Thyroid gland (tissue), 4 donors: ENCODE results near the gene WDR86. TPM values are rescaled to one million over a fixed set of nuclear protein-coding genes. Genes with fewer than 3 reads are reported as not detected.
A peak's percentile ranks its signal among the peaks of the same experiment; 100 is the strongest.

Experiments
- DNase-seq, 2 donors: peaks; one replicate each; pipeline ENCODE4 v3.0.0-alpha.2; 2019
- H3K27ac ChIP-seq, 3 donors: fragments of 200-600 bp; sonication (generic); 1 replicate in 2 of 3; 2 replicates in 1 of 3; pipeline ENCODE4 v1.5.1; 2016 to 2019; ENCODE audit warnings: mild to moderate bottlenecking in 1 of 3, moderate library complexity in 1 of 3
- H3K27me3 ChIP-seq: fragments of 200-600 bp; sonication (generic); one replicate; pipeline ENCODE4 v1.5.1; 2019
- H3K36me3 ChIP-seq, 2 donors: fragments of 200-600 bp; sonication (generic); one replicate each; pipeline ENCODE4 v1.5.1; 2016 to 2019
- H3K4me1 ChIP-seq, 2 donors: fragments of 200-600 bp; sonication (generic); one replicate each; pipeline ENCODE4 v1.5.1; 2017 to 2019
- H3K4me3 ChIP-seq, 3 donors: fragments of 200-600 bp; sonication (generic); replicated peaks in 1 of 3; 1 replicate in 2 of 3; 2 replicates in 1 of 3; pipeline ENCODE4 v1.5.1; 2016; ENCODE audit warnings: mild to moderate bottlenecking in 1 of 3
- H3K9me3 ChIP-seq: fragments of 200-600 bp; sonication (generic); one replicate; pipeline ENCODE4 v1.5.1; 2017
- POLR2A ChIP-seq, 2 donors: fragments of 450-650 bp; IDR thresholded peaks; one replicate each; pipeline ENCODE4 v1.6.1; 2017; ENCODE audit warnings: antibody characterized with exemption in 2 of 2, mild to moderate bottlenecking in 2 of 2, moderate library complexity in 1 of 2
- WGBS, 2 donors: methylation state at CpG; one replicate each; pipeline ENCODE4 v1.1.5; 2017; 5-methylcytosine and 5-hydroxymethylcytosine counted together
- intact Hi-C: fragments of 100-400 bp; cut with DNase I; formaldehyde crosslinking; loops from one replicate; pipeline ENCODE4 v1.15.1; 2023
- total RNA-seq, 4 donors: library from RNA; depleted of rRNA; stranded (reverse); fragments of >200 nt; gene quantifications; one replicate each; pipeline ENCODE4 v1.2.3, GENCODE V29; 2016
- TF ChIP-seq, protein P1 (sequence below), 6 experiments: fragments of 200-600 bp in 3 of 6; fragments of 450-650 bp in 3 of 6; sonication (generic) in 3 of 6; IDR thresholded peaks; one replicate each; pipeline ENCODE4 v1.5.1; 2016 to 2019; ENCODE audit warnings: antibody characterized with exemption in 6 of 6, mild to moderate bottlenecking in 2 of 6, inconsistent platforms in 1 of 6, moderate library complexity in 1 of 6

The WDR86 gene
- total RNA-seq, 4 donors from 2014 or later, result 99.5 to 203 (median 142) TPM

DNA sequence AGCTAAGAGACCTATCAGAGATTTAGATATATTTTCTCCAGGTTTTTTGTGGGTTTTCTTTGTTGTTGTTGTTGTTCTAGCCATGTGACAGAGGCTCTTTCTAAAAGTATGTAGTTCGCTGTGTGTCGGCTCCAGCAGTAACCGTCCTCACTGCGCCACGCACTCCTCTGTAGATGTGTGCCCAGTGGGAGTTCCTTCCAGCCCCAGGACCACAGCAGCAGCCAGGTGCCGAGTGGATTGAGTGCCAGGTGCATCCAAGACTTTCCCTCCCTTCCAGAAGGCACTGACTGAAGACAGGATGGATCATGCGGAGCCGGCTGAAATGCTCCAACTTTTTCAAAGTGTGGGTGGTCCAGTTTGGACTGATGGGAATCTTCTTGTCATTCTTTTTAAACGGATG lies 31.8 kb downstream of the WDR86 start:
- WGBS, 2 donors, result 95 to 97% methylated on average over 9 of the region's 9 CpGs
- Histone ChIP-seq H3K4me1 (peaks cover 0 to 10% of the 10 kb centered on the region in 2 donors), H3K4me3 (no peak overlapping the region), H3K36me3 (peaks cover 27 to 34% of the 10 kb centered on the region in 2 donors), H3K9me3 (no peaks in the 10 kb centered on the region), H3K27ac (no peak overlapping the region), H3K27me3 (no peaks in the 10 kb centered on the region)
- DNase-seq, result no peak
- intact Hi-C loops, result no loop called here
- TF ChIP-seq POLR2A (IDR thresholded peaks at IDR 0.05), result no peak
- TF ChIP-seq, protein P1, sequence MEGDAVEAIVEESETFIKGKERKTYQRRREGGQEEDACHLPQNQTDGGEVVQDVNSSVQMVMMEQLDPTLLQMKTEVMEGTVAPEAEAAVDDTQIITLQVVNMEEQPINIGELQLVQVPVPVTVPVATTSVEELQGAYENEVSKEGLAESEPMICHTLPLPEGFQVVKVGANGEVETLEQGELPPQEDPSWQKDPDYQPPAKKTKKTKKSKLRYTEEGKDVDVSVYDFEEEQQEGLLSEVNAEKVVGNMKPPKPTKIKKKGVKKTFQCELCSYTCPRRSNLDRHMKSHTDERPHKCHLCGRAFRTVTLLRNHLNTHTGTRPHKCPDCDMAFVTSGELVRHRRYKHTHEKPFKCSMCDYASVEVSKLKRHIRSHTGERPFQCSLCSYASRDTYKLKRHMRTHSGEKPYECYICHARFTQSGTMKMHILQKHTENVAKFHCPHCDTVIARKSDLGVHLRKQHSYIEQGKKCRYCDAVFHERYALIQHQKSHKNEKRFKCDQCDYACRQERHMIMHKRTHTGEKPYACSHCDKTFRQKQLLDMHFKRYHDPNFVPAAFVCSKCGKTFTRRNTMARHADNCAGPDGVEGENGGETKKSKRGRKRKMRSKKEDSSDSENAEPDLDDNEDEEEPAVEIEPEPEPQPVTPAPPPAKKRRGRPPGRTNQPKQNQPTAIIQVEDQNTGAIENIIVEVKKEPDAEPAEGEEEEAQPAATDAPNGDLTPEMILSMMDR (IDR thresholded peaks at IDR 0.05), result no peak

DNA sequence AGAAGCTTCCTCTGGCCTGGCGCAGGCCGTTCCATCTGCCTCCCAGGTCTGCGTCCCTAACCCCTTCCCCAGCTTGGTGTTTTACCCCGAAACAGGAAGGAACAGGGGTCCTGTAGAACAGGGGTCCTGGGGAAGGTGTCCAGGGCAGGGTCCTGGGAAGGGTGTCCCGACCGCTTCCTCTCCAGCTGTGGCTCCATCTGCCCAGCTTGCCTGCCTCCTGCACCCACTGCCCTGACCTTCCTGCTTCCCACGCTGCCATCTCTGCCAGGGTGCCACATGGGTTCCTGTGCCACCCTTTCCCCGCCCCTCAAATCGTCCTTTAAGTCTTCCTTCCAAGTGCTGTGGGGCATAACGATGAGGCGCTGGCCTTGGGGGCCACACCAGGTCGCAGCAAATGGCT lies 32.4 kb downstream of the WDR86 start:
- Histone ChIP-seq H3K36me3 (peaks cover 27 to 34% of the 10 kb centered on the region in 2 donors), H3K27ac (no peak overlapping the region), H3K4me3 (no peak overlapping the region), H3K27me3 (no peaks in the 10 kb centered on the region), H3K4me1 (peaks cover 0 to 10% of the 10 kb centered on the region in 2 donors), H3K9me3 (no peaks in the 10 kb centered on the region)
- WGBS, 2 donors, result 88 to 97% methylated on average over 12 of the region's 12 CpGs
- TF ChIP-seq, protein P1 (IDR thresholded peaks at IDR 0.05), result no peak
- TF ChIP-seq POLR2A (IDR thresholded peaks at IDR 0.05), result no peak
- DNase-seq, result no peak
- intact Hi-C loops, result no loop called here

DNA sequence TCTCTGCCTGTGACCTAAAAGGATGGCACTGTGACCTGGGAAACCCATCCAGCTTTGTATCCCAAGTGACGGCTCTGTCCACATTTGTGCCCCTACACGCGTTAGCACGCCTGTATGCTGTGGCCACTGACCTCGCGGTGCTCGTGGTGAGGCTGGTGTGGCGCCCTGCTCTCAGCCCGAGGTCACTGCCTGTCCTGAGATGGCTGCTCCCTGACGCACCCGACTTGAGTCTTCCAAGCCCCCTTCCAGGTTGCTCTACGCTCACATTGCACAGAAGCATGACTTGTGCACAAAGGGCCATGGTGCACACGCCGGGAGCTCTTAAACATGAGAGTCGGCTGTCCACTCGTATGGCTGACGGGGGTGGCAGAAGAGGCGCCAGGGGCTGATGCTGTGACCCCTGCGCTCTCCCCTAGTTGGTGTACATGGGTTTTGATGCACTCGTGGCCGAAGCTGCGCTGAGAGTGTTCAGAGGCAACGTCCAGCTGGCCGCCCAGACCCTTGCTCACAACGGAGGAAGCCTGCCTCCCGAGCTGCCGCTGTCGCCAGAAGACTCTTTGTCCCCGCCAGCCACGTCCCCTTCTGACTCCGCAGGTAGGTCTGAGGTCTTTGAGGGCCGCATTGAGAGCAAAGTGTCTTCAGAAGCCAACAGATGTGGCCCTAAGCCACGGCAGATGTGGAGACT lies 33.5 kb downstream of the WDR86 start:
- intact Hi-C loops, result no loop called here
- no peaks in the 10 kb centered on the region for H3K27me3 ChIP-seq
- no peak overlapping the region for H3K27ac ChIP-seq
- no peak for DNase-seq
- no peak overlapping the region for H3K4me3 ChIP-seq
- TF ChIP-seq POLR2A (IDR thresholded peaks at IDR 0.05), result no peak
- TF ChIP-seq, protein P1 (IDR thresholded peaks at IDR 0.05), result no peak
- peaks cover 27 to 40% of the 10 kb centered on the region in 2 donors for H3K36me3 ChIP-seq
- WGBS, 2 donors, result 93 to 96% methylated on average over 24 of the region's 33 CpGs
- H3K4me1 ChIP-seq, result peaks cover 0 to 6% of the 10 kb centered on the region in 2 donors
- H3K9me3 ChIP-seq, result no peaks in the 10 kb centered on the region

DNA sequence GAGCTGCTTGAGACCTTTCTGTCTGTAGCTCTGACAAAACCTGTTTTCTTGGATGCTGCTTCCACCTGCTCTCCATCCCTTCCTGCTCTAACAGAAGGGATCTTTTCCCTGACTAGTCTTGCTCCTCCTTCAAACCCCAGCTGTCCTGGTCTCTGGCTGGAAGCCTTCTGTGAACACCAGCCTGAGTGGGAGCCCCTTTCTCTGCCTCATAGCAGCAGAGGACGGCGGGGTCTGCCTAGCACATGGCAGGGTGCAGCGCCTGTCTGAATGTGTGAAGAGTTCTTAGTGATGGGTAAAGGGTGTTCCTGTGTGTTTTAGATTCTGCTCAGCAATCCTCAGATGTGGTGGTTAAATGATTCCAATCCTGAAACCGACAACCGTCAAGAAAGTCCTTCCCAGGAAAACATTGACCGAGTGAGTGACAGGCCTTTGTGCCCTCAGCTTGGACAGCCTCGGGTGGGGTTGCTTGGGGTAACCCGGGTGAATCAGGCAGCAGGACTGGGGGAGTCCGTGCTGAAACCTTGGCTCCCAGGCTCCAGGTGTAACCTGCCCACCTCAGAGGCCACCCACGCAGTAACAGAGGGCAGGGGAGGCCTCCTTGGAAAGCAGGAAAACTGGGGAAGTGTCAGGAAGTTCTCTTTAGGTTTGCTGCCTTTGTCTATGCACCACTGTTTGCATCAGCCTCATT lies 34.2 kb downstream of the WDR86 start:
- Histone ChIP-seq H3K4me3 (no peak overlapping the region), H3K4me1 (no peaks in the 10 kb centered on the region), H3K27me3 (no peaks in the 10 kb centered on the region), H3K27ac (no peak overlapping the region), H3K9me3 (no peaks in the 10 kb centered on the region), H3K36me3 (peaks cover 27 to 41% of the 10 kb centered on the region in 2 donors)
- intact Hi-C loops, result no loop called here
- 91 to 96% methylated on average over 10 of the region's 10 CpGs for WGBS, 2 donors
- DNase-seq, result no peak
- TF ChIP-seq POLR2A (IDR thresholded peaks at IDR 0.05), result no peak
- TF ChIP-seq, protein P1 (IDR thresholded peaks at IDR 0.05), result no peak

DNA sequence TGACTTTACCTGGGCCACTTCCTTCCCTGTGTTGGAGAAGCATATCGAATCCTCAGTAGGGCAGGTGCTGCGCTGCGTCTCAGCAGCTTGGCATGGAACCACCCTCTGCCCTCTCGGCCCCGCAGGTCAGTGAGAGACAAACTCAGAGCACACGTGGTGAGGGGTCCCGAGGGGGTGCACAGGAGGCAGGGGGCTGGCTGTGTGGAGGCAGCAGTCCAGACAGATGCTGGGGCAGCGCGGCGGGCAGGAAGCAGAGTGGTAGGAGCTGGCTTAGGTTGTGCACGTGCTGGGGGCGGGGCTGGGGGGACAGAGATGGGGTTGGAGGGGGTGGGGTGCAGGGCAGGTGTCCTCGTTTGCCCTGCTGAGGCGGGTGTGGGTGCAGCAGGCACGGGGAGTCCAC lies 35.1 kb downstream of the WDR86 start:
- no peaks in the 10 kb centered on the region for H3K27me3 ChIP-seq
- no peaks in the 10 kb centered on the region for H3K9me3 ChIP-seq
- H3K36me3 ChIP-seq, result peaks cover 27 to 41% of the 10 kb centered on the region in 2 donors
- intact Hi-C loops, result loop anchor here (5.0 kb wide), 1 partner anchor 33 kb away; no protein-coding TSS in a partner anchor
- no peaks in the 10 kb centered on the region for H3K4me1 ChIP-seq
- TF ChIP-seq POLR2A (IDR thresholded peaks at IDR 0.05), result no peak
- TF ChIP-seq, protein P1 (IDR thresholded peaks at IDR 0.05), result no peak
- peak overlapping the region in 1 of 3 donors; percentile 1 for H3K27ac ChIP-seq
- H3K4me3 ChIP-seq, result no peak overlapping the region
- no peak for DNase-seq
- WGBS, 2 donors, result 87 to 94% methylated on average over 14 to 15 of the region's 15 CpGs
